ENCODE data around the gene GHR. TPM values are rescaled to one million over a fixed set of nuclear protein-coding genes. Genes with fewer than 3 reads are reported as not detected.

GHR gene
- total RNA-seq, 1 experiment from 2014 or later: not detected

GRCh38 chr5:42620579-42621216 is 197.5 kb downstream of the GHR start:
- peaks cover 21% of the 10 kb centered on the region for H3K27me3 ChIP-seq (replicated peaks; ENCODE audit: insufficient read depth, low read depth, low read length, poor library complexity)
- H3K4me3 ChIP-seq (ENCODE audit: low read depth, low read length, poor library complexity, severe bottlenecking): no peak overlapping the region
- intact Hi-C loops (cut with micrococcal nuclease; ENCODE audit: unreplicated experiment): no loop called here
- TF ChIP-seq CTCF (conservative IDR thresholded peaks at IDR 0.05; ENCODE audit: low read depth, low read length) (no peak), EZH2 (IDR thresholded peaks at IDR 0.05; ENCODE audit: borderline replicate concordance, low read depth, low read length, poor library complexity, severe bottlenecking) (no peak)
- no peaks in the 10 kb centered on the region for H3K4me1 ChIP-seq (ENCODE audit: insufficient read depth, low read length, poor library complexity, severe bottlenecking)
- no TSS peak for BruUV-seq (replicated peaks)
- H3K27ac ChIP-seq (ENCODE audit: low read depth, low read length, poor library complexity, severe bottlenecking): no peak overlapping the region
- DNase-seq (ENCODE audit: low spot score): no peak
- ChIA-PET CTCF (no interaction called here), POLR2A (ENCODE audit: low non-redundant PET) (no interaction called here)
- no peaks in the 10 kb centered on the region for H3K36me3 ChIP-seq (ENCODE audit: insufficient read depth, low read length, poor library complexity, severe bottlenecking)
- H3K9me3 ChIP-seq (ENCODE audit: low read depth, low read length, poor library complexity, severe bottlenecking): no peaks in the 10 kb centered on the region

- intact Hi-C loops (cut with micrococcal nuclease; ENCODE audit: unreplicated experiment): no loop called here
Measured at GRCh38 chr5:42621242-42621641, 198.0 kb downstream of the GHR start.

GRCh38 chr5:42621662-42622061 is 198.4 kb downstream of the GHR start:
- intact Hi-C loops (cut with micrococcal nuclease; ENCODE audit: unreplicated experiment): no loop called here
- Histone ChIP-seq H3K27me3 (replicated peaks; ENCODE audit: insufficient read depth, low read depth, low read length, poor library complexity) (peaks cover 19% of the 10 kb centered on the region), H3K9me3 (ENCODE audit: low read depth, low read length, poor library complexity, severe bottlenecking) (no peaks in the 10 kb centered on the region), H3K27ac (ENCODE audit: low read depth, low read length, poor library complexity, severe bottlenecking) (no peak overlapping the region), H3K36me3 (ENCODE audit: insufficient read depth, low read length, poor library complexity, severe bottlenecking) (no peaks in the 10 kb centered on the region), H3K4me1 (ENCODE audit: insufficient read depth, low read length, poor library complexity, severe bottlenecking) (no peaks in the 10 kb centered on the region), H3K4me3 (ENCODE audit: low read depth, low read length, poor library complexity, severe bottlenecking) (no peak overlapping the region)
- ChIA-PET POLR2A (ENCODE audit: low non-redundant PET) (no interaction called here), CTCF (no interaction called here)
- DNase-seq (ENCODE audit: low spot score): no peak
- TF ChIP-seq CTCF (conservative IDR thresholded peaks at IDR 0.05; ENCODE audit: low read depth, low read length) (no peak), EZH2 (IDR thresholded peaks at IDR 0.05; ENCODE audit: borderline replicate concordance, low read depth, low read length, poor library complexity, severe bottlenecking) (no peak)
- BruUV-seq (replicated peaks): no TSS peak

More at GRCh38 chr5:42621242-42621641, 198.0 kb downstream of the GHR start:
- ChIA-PET POLR2A (ENCODE audit: low non-redundant PET) (no interaction called here), CTCF (no interaction called here)
- TF ChIP-seq CTCF (conservative IDR thresholded peaks at IDR 0.05; ENCODE audit: low read depth, low read length) (no peak), EZH2 (IDR thresholded peaks at IDR 0.05; ENCODE audit: borderline replicate concordance, low read depth, low read length, poor library complexity, severe bottlenecking) (no peak)
- no peak for DNase-seq (ENCODE audit: low spot score)
- no peak overlapping the region for H3K27ac ChIP-seq (ENCODE audit: low read depth, low read length, poor library complexity, severe bottlenecking)
- peaks cover 21% of the 10 kb centered on the region for H3K27me3 ChIP-seq (replicated peaks; ENCODE audit: insufficient read depth, low read depth, low read length, poor library complexity)
- no peaks in the 10 kb centered on the region for H3K4me1 ChIP-seq (ENCODE audit: insufficient read depth, low read length, poor library complexity, severe bottlenecking)
- H3K4me3 ChIP-seq (ENCODE audit: low read depth, low read length, poor library complexity, severe bottlenecking): no peak overlapping the region
- H3K36me3 ChIP-seq (ENCODE audit: insufficient read depth, low read length, poor library complexity, severe bottlenecking): no peaks in the 10 kb centered on the region
- H3K9me3 ChIP-seq (ENCODE audit: low read depth, low read length, poor library complexity, severe bottlenecking): no peaks in the 10 kb centered on the region
- BruUV-seq (replicated peaks): no TSS peak
